ENCODE results near the gene APOC1.
A peak's percentile ranks its signal among the peaks of the same experiment; 100 is the strongest.

APOC1 gene

GRCh38 chr19:44951179-44952159 lies 37.1 kb downstream of the APOC1 start:
- TF ChIP-seq ISL1 (CRISPR knock-in tag; IDR thresholded peaks at IDR 0.05) (no peak), ZFP30 (CRISPR knock-in tag; IDR thresholded peaks at IDR 0.05) (no peak), ZC3H10 (CRISPR knock-in tag; IDR thresholded peaks at IDR 0.05) (no peak), ZNF8 (CRISPR knock-in tag; IDR thresholded peaks at IDR 0.05) (no peak), CREB5 (CRISPR knock-in tag; IDR thresholded peaks at IDR 0.05; ENCODE audit: low read depth) (no peak), ZNF70 (CRISPR knock-in tag; IDR thresholded peaks at IDR 0.05) (no peak)
- ATAC-seq: peak; percentile 45

DNA sequence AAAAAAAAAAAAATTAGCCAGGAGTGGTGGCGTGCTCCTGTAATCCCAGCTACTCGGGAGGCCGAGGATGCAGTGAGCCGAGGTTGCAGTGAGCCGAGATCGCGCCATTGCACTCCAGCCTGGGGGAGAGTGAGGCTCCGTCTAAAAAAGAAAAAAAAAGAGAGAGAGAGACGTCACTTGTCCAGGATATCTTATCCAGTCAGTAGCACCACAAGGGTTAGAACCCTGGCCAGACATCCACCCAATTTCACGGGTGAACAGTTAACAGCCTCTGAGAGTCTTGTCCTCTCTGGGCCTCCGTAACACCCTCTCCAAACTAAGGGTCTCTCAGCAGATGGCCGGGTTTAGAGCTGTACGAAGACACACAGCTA lies 39.9 kb downstream of the APOC1 start:
- no peak for ATAC-seq
- TF ChIP-seq GLIS3 (CRISPR knock-in tag; IDR thresholded peaks at IDR 0.05): no peak
- no peak for TF ChIP-seq TOX (CRISPR knock-in tag; IDR thresholded peaks at IDR 0.05; ENCODE audit: borderline replicate concordance)
- TF ChIP-seq ZC3H10 (CRISPR knock-in tag; IDR thresholded peaks at IDR 0.05): no peak
- TF ChIP-seq TSHZ2 (CRISPR knock-in tag; IDR thresholded peaks at IDR 0.05): no peak
- TF ChIP-seq, protein P1, sequence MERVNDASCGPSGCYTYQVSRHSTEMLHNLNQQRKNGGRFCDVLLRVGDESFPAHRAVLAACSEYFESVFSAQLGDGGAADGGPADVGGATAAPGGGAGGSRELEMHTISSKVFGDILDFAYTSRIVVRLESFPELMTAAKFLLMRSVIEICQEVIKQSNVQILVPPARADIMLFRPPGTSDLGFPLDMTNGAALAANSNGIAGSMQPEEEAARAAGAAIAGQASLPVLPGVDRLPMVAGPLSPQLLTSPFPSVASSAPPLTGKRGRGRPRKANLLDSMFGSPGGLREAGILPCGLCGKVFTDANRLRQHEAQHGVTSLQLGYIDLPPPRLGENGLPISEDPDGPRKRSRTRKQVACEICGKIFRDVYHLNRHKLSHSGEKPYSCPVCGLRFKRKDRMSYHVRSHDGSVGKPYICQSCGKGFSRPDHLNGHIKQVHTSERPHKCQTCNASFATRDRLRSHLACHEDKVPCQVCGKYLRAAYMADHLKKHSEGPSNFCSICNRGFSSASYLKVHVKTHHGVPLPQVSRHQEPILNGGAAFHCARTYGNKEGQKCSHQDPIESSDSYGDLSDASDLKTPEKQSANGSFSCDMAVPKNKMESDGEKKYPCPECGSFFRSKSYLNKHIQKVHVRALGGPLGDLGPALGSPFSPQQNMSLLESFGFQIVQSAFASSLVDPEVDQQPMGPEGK (CRISPR knock-in tag; IDR thresholded peaks at IDR 0.05; ENCODE audit: borderline replicate concordance): no peak
- no peak for TF ChIP-seq ZNF565 (CRISPR knock-in tag; conservative IDR thresholded peaks at IDR 0.05; ENCODE audit: low read depth)
- TF ChIP-seq ESRRG (CRISPR knock-in tag; IDR thresholded peaks at IDR 0.05): no peak
- no peak for TF ChIP-seq BACH2 (CRISPR knock-in tag; IDR thresholded peaks at IDR 0.05; ENCODE audit: borderline replicate concordance)
- TF ChIP-seq, protein P2, sequence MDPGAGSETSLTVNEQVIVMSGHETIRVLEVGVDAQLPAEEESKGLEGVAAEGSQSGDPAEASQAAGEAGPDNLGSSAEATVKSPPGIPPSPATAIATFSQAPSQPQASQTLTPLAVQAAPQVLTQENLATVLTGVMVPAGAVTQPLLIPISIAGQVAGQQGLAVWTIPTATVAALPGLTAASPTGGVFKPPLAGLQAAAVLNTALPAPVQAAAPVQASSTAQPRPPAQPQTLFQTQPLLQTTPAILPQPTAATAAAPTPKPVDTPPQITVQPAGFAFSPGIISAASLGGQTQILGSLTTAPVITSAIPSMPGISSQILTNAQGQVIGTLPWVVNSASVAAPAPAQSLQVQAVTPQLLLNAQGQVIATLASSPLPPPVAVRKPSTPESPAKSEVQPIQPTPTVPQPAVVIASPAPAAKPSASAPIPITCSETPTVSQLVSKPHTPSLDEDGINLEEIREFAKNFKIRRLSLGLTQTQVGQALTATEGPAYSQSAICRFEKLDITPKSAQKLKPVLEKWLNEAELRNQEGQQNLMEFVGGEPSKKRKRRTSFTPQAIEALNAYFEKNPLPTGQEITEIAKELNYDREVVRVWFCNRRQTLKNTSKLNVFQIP (CRISPR knock-in tag; IDR thresholded peaks at IDR 0.05; ENCODE audit: borderline replicate concordance, low read depth): no peak
- no peak for TF ChIP-seq ZFP30 (CRISPR knock-in tag; IDR thresholded peaks at IDR 0.05)
- TF ChIP-seq ZNF8 (CRISPR knock-in tag; IDR thresholded peaks at IDR 0.05): no peak
- TF ChIP-seq ZFP3 (CRISPR knock-in tag; IDR thresholded peaks at IDR 0.05): no peak
- TF ChIP-seq CREB5 (CRISPR knock-in tag; IDR thresholded peaks at IDR 0.05; ENCODE audit: low read depth): no peak
- no peak for TF ChIP-seq ZNF70 (CRISPR knock-in tag; IDR thresholded peaks at IDR 0.05)
- TF ChIP-seq TCF4 (CRISPR knock-in tag; IDR thresholded peaks at IDR 0.05; ENCODE audit: borderline replicate concordance): no peak
- no peak for TF ChIP-seq SNAI2 (CRISPR knock-in tag; IDR thresholded peaks at IDR 0.05)
- no peak for TF ChIP-seq ARNTL (CRISPR knock-in tag; IDR thresholded peaks at IDR 0.05; ENCODE audit: borderline replicate concordance, low read depth)
- TF ChIP-seq PPARA (CRISPR knock-in tag; IDR thresholded peaks at IDR 0.05; ENCODE audit: borderline replicate concordance): no peak
- TF ChIP-seq OSR1 (CRISPR knock-in tag; IDR thresholded peaks at IDR 0.05): no peak
- TF ChIP-seq, protein P3, sequence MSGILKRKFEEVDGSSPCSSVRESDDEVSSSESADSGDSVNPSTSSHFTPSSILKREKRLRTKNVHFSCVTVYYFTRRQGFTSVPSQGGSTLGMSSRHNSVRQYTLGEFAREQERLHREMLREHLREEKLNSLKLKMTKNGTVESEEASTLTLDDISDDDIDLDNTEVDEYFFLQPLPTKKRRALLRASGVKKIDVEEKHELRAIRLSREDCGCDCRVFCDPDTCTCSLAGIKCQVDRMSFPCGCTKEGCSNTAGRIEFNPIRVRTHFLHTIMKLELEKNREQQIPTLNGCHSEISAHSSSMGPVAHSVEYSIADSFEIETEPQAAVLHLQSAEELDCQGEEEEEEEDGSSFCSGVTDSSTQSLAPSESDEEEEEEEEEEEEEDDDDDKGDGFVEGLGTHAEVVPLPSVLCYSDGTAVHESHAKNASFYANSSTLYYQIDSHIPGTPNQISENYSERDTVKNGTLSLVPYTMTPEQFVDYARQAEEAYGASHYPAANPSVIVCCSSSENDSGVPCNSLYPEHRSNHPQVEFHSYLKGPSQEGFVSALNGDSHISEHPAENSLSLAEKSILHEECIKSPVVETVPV (CRISPR knock-in tag; IDR thresholded peaks at IDR 0.05): no peak
